PC-3 (cell line): ENCODE data around the gene IFT20.

Experiments used
- CTCF ChIP-seq: fragments of 300-600 bp; sonication (generic); conservative IDR thresholded peaks from 2 replicates; pipeline ENCODE4 v1.5.1; 2017; ENCODE audit warnings: antibody characterized with exemption, low read depth, mild to moderate bottlenecking, low read length
- EZH2 ChIP-seq: fragments of 300-600 bp; sonication (generic); IDR thresholded peaks from one replicate; pipeline ENCODE4 v1.6.1; 2017; ENCODE audit warnings: antibody characterized with exemption, mild to moderate bottlenecking, low read length; ENCODE audit not compliant: unreplicated experiment
- EZH2phosphoT487 ChIP-seq: fragments of 300-600 bp; sonication (generic); IDR thresholded peaks from 2 replicates; pipeline ENCODE4 v1.6.1; 2018; ENCODE audit warnings: mild to moderate bottlenecking, antibody characterized with exemption, low read length, borderline replicate concordance

GRCh38 chr17:28368306-28368831 is 33.1 kb upstream of the IFT20 start:
- no peak for TF ChIP-seq CTCF
- no peak for TF ChIP-seq EZH2phosphoT487
- no peak for TF ChIP-seq EZH2
